Naive B cell (primary cell): ENCODE measurements around the gene CHERP. TPM values are rescaled to one million over a fixed set of nuclear protein-coding genes. Genes with fewer than 3 reads are reported as not detected.
"Not testable (repeated sequence)": the region's sequence is repeated elsewhere in the genome, so short reads cannot be mapped to it uniquely, and the experiment has no call there.

Experiments used
- ATAC-seq, 2 donors: fragments of 150-1000 bp; cut with Tn5 transposase; 2 replicates each; pipeline ENCODE4 v1.10.0; 2021; ENCODE audit warnings: low read depth in 2 of 2, mild to moderate bottlenecking in 2 of 2, moderate library complexity in 2 of 2
- DNase-seq: peaks from one replicate; pipeline ENCODE4 v3.0.0; 2022
- H3K27ac Mint-ChIP-seq, 6 donors: one replicate each; pipeline ENCODE4 v1.8.0; 2020 to 2022; ENCODE audit warnings: mild to moderate bottlenecking in 6 of 6, mixed read lengths in 6 of 6, moderate library complexity in 5 of 6, inconsistent platforms in 2 of 6
- H3K27me3 Mint-ChIP-seq, 3 donors: one replicate each; pipeline ENCODE4 v1.8.0; 2021 to 2022; ENCODE audit warnings: mixed read lengths in 3 of 3, mild to moderate bottlenecking in 1 of 3
- H3K36me3 Mint-ChIP-seq, 2 donors: one replicate each; pipeline ENCODE4 v1.8.0; 2020 to 2022; ENCODE audit warnings: mixed read lengths in 2 of 2, inconsistent platforms in 1 of 2, mild to moderate bottlenecking in 1 of 2
- H3K4me1 Mint-ChIP-seq, 3 donors: one replicate each; pipeline ENCODE4 v1.8.0; 2020 to 2022; ENCODE audit warnings: mixed read lengths in 3 of 3, inconsistent platforms in 1 of 3, mild to moderate bottlenecking in 1 of 3, moderate library complexity in 1 of 3
- H3K4me3 Mint-ChIP-seq, 8 donors: one replicate each; pipeline ENCODE4 v1.8.0; 2020 to 2022; ENCODE audit warnings: mild to moderate bottlenecking in 8 of 8, mixed read lengths in 8 of 8, moderate library complexity in 8 of 8, inconsistent platforms in 2 of 8
- H3K9me3 Mint-ChIP-seq, 7 donors: one replicate each; pipeline ENCODE4 v1.8.0; 2020 to 2022; ENCODE audit warnings: mixed read lengths in 7 of 7, mild to moderate bottlenecking in 5 of 7, inconsistent platforms in 2 of 7, moderate library complexity in 1 of 7
- polyA plus RNA-seq, 6 donors: library from polyadenylated mRNA; unstranded; fragments of 300-500 nt; fragmentation: Illumina TruSeq; gene quantifications; one replicate each; pipeline ENCODE4 v1.2.3, GENCODE V29; 2021; ENCODE audit warnings: low read depth in 6 of 6

The CHERP gene
- polyA plus RNA-seq, 6 donors from 2014 or later: 3.2 to 19.5 (median 9.4) TPM

- H3K36me3 Mint-ChIP-seq: peaks cover 0 to 8% of the 10 kb centered on the region in 2 donors
- peak; percentile 92 for DNase-seq
- peak; percentile 92 to 94 for ATAC-seq
- H3K27ac Mint-ChIP-seq: peak within 1 kb of the TSS; percentile 99 to 100 (median 99)
- peaks cover 30 to 57% (median 51%) of the 10 kb centered on the region in 3 donors for H3K4me1 Mint-ChIP-seq
- H3K27me3 Mint-ChIP-seq: no peaks in the 10 kb centered on the region
- H3K4me3 Mint-ChIP-seq: peak within 1 kb of the TSS; percentile 98 to 100 (median 99)
- H3K9me3 Mint-ChIP-seq: no peaks in the 10 kb centered on the region
Measured at GRCh38 chr19:16572332-16573211, 30.3 kb upstream of the CHERP start, which contains the start of gene SLC35E1. TSS of gene SLC35E1 (minus strand) at chr19:16572415. CDS start at chr19:16572364, 51 bp downstream.

DNA sequence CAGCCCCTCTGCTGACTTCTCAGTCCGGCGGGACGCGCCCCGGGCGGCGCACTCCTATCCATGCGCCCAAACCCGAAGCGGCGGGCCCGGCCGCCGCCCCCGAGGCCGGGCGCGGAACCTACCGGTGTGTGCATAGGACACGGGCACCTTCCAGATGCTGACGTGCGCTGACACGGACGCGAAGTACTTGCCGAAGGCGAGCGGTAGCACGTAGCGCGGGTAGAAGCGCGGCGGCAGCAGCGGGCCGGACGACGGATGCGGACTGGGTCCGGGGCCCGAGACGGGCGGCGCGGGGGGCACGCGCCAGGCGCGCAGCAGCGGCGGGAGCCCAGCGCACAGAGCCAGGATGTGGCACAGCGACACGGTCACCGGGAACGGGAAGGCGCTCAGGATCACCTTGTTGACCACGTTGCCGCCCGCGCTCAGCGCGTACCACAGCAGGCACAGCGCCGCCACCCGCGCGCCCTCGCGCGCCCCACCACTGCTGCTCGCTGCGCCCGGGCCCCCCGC is 29.6 kb upstream of the CHERP start:
- peaks cover 0 to 8% of the 10 kb centered on the region in 2 donors for H3K36me3 Mint-ChIP-seq
- peaks cover 30 to 56% (median 51%) of the 10 kb centered on the region in 3 donors for H3K4me1 Mint-ChIP-seq
- no peak for DNase-seq
- H3K27me3 Mint-ChIP-seq: no peaks in the 10 kb centered on the region
- peak overlapping the region in 4 of 6 donors; percentile 47 to 99 (median 82) for H3K27ac Mint-ChIP-seq
- H3K9me3 Mint-ChIP-seq: no peaks in the 10 kb centered on the region
- peak; percentile 52 to 54 for ATAC-seq
- peak overlapping the region; percentile 70 to 100 (median 86) for H3K4me3 Mint-ChIP-seq

- peak overlapping the region in 5 of 6 donors; percentile 27 to 91 (median 69) for H3K27ac Mint-ChIP-seq
- H3K36me3 Mint-ChIP-seq: peaks cover 6 to 14% of the 10 kb centered on the region in 2 donors
- peaks cover 0 to 2% (median 0%) of the 10 kb centered on the region in 7 donors for H3K9me3 Mint-ChIP-seq
- H3K4me1 Mint-ChIP-seq: peaks cover 36 to 58% (median 53%) of the 10 kb centered on the region in 3 donors
- DNase-seq (no peak), ATAC-seq (no peak)
- peak overlapping the region; percentile 70 to 100 (median 86) for H3K4me3 Mint-ChIP-seq
- no peaks in the 10 kb centered on the region for H3K27me3 Mint-ChIP-seq
Measured at GRCh38 chr19:16571283-16571682, 29.0 kb upstream of the CHERP start.

DNA sequence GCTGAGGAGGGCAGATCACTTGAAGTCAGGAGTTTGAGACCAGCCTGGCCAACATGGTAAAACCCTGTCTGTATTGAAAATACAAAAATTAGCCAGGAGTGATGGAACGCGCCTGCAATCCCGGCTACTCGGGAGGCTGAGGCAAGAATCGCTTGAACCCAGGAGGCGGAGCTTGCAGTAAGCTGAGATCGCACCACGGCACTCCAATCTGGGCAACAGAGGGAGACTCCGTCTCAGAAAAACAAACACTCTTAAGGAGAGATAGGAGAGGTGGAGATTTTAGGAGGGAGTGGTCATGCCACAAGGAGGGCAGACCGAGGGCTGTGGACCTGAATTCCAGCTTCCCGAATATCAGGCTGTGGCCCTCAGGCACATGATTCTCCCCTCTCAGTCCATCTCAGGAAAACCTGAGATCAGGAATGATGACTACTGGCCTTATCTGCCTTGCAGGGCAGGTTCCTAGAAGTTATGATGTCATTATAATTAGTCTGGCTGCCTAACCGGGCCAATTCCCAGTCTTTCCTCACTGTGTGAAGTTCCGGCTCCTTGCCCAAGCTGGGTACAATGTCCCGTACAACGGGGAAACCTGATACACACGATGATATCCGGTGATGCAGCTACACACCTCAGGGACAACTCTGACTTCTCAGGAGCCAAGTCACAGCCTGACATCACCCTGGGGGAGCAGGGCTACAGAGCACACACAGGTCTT is 27.5 kb upstream of the CHERP start:
- Mint-ChIP-seq H3K4me1 (peaks cover 31 to 58% (median 42%) of the 10 kb centered on the region in 3 donors), H3K27me3 (no peaks in the 10 kb centered on the region), H3K27ac (no peak overlapping the region), H3K9me3 (peaks cover 0 to 4% (median 0%) of the 10 kb centered on the region in 7 donors), H3K4me3 (peak overlapping the region in 5 of 8 donors; percentile 48 to 100 (median 57)), H3K36me3 (peaks cover 7 to 10% of the 10 kb centered on the region in 2 donors)
- ATAC-seq (no peak), DNase-seq (no peak)

DNA sequence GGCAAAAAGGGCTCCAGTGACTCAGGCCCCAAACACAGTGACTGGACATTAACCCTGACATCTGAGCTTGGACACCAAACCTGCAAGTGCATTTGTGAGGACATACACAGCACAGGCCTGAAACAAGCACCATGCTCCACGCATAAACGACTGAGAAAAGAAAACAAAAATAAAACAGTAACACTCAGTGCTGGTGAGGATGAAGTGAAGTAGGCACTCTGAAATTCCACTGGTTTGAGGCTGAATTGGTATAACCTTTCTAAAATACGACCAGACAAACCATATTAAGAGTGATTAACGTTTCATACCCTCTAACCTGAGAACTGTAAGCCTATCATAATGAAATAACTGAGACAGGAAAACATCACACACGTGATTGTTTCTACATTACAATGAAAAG is 24.5 kb upstream of the CHERP start:
- peaks cover 0 to 4% (median 0%) of the 10 kb centered on the region in 7 donors for H3K9me3 Mint-ChIP-seq
- H3K4me3 Mint-ChIP-seq: peak overlapping the region in 3 of 8 donors; percentile 45 to 84 (median 75)
- DNase-seq (no peak), ATAC-seq (no peak)
- H3K4me1 Mint-ChIP-seq: peaks cover 12 to 34% (median 17%) of the 10 kb centered on the region in 3 donors
- H3K27me3 Mint-ChIP-seq: no peaks in the 10 kb centered on the region
- peaks cover 12 to 17% of the 10 kb centered on the region in 2 donors for H3K36me3 Mint-ChIP-seq
- peak overlapping the region in 4 of 6 donors; percentile 88 to 99 (median 96) for H3K27ac Mint-ChIP-seq

DNA sequence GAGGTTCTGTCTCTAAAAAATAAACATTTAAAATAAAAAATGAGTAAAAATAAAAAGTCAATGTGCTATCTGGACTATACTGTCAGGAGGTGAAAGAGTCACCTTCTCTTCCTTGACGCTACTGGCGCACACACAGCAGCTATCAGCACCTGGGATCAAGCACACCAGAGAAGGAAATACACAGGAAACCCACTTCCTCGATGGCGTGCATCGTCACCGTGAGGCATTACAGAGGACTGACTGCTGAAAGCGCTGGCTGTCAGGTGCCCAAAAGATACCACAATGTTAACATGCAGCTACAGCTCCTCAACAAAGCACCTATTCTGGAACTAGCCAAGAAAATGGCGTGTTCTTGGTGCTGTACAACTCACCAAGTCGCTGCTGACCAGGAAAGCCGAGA is 23.9 kb upstream of the CHERP start:
- DNase-seq: peak; percentile 56
- Mint-ChIP-seq H3K27me3 (no peaks in the 10 kb centered on the region), H3K9me3 (peaks cover 0 to 4% (median 0%) of the 10 kb centered on the region in 7 donors), H3K4me3 (peak overlapping the region in 6 of 8 donors; percentile 25 to 84 (median 54)), H3K4me1 (peaks cover 8 to 29% (median 12%) of the 10 kb centered on the region in 3 donors), H3K36me3 (peaks cover 12 to 17% of the 10 kb centered on the region in 2 donors), H3K27ac (peak overlapping the region; percentile 67 to 99 (median 92))
- ATAC-seq: peak; percentile 97 to 98

DNA sequence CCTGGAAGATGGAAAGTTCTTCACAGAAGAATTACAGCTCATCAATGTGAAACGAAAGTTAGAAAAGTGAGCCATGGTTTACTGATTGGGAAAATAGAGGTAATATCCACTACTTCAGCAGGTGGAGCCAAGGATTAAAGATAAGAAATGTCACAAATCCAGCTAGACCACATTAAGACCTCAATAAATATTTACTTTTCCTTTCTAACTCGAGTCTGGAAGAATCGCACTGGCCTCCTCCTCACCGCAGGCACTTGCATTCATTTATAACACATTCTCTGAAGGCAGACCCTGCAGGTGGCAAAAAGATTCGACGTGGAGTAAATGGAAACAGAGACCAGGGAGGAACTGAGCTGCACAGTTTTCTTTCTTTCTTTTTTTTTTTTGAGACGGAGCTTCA is 22.6 kb upstream of the CHERP start:
- Mint-ChIP-seq H3K4me1 (peaks cover 8 to 18% (median 10%) of the 10 kb centered on the region in 3 donors), H3K9me3 (peaks cover 0 to 4% (median 0%) of the 10 kb centered on the region in 7 donors), H3K36me3 (peaks cover 16 to 24% of the 10 kb centered on the region in 2 donors), H3K4me3 (peak overlapping the region in 1 of 8 donors; percentile 37), H3K27me3 (no peaks in the 10 kb centered on the region), H3K27ac (peak overlapping the region in 4 of 6 donors; percentile 44 to 85 (median 56))
- no peak for DNase-seq
- ATAC-seq: no peak

DNA sequence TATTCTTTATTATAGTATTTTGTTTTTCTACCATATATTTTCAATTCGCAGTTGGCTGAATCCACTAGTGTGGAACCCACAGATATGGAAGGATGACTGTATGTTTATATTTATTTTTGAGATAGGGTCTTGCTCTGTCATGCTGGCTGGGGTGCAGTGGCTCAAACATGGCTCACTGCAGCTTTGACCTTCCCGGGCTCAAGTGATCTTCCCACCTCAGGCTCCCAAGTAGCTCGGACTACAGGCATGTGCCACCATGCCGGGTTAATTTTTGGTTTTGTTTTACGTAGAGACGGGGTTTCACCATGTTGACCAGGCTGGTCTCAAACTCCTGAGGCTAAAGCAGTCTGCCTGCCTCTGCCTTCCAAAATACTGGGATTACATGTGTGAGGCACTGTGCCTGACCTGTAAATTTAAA is 20.4 kb upstream of the CHERP start:
- no peak overlapping the region for H3K4me3 Mint-ChIP-seq
- no peaks in the 10 kb centered on the region for H3K27me3 Mint-ChIP-seq
- ATAC-seq (no peak), DNase-seq (no peak)
- H3K4me1 Mint-ChIP-seq: peaks cover 6 to 14% (median 8%) of the 10 kb centered on the region in 3 donors
- H3K36me3 Mint-ChIP-seq: peaks cover 16 to 24% of the 10 kb centered on the region in 2 donors
- H3K9me3 Mint-ChIP-seq: peaks cover 0 to 4% (median 0%) of the 10 kb centered on the region in 7 donors
- no peak overlapping the region for H3K27ac Mint-ChIP-seq

DNA sequence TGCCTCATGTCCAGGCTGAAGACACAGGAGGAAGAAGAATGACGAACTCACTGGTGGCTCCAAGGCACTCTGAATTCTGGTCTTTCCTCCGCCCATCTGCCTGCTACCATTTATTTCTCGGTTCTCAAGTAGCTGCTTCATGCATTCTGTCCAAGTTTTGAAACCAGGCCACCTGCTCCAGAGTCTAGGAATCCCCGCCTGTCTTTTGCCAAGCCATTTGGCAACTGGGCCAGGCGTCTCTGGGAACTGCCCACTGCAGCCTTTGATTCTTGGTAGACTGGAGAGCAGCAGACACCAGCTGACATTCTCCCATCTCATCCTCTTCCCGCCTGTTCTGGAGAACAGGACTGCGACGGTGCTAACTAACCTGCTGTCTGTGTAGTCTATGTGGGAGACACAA is 19.1 kb upstream of the CHERP start:
- Mint-ChIP-seq H3K36me3 (peaks cover 11 to 19% of the 10 kb centered on the region in 2 donors), H3K27me3 (no peaks in the 10 kb centered on the region), H3K27ac (peak overlapping the region in 4 of 6 donors; percentile 69 to 78 (median 74)), H3K9me3 (peaks cover 0 to 3% (median 0%) of the 10 kb centered on the region in 7 donors), H3K4me3 (no peak overlapping the region), H3K4me1 (peaks cover 3 to 11% (median 4%) of the 10 kb centered on the region in 3 donors)
- ATAC-seq (no peak), DNase-seq (no peak)

DNA sequence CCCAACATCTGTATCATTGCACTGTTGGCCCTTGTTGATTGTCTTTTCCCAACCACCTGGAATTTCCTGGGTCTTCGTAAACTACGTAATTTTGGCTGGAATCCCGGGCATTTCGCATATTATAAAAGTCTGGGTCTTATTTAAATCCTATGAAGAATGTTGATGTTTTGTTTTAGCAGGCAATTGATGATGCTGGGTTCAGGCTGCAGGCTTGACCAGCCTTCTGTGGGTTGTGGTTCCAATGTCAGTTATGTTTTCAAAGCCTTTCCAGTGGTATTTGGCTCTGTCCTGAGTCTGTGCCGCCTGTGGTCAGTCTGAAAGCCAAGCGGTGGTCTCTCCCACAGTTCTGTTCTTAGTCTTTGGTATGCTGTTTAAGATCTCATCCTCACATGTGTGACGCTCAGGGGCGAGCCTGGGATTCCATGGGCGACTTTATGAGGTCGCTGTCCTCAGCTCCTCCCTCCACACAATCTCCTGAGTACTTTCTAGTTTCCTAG is 17.6 kb upstream of the CHERP start:
- Mint-ChIP-seq H3K27ac (peak overlapping the region in 1 of 6 donors; percentile 81), H3K36me3 (peaks cover 9 to 15% of the 10 kb centered on the region in 2 donors), H3K9me3 (no peaks in the 10 kb centered on the region), H3K4me3 (no peak overlapping the region), H3K27me3 (no peaks in the 10 kb centered on the region), H3K4me1 (peaks cover 0 to 7% (median under 1%) of the 10 kb centered on the region in 3 donors)
- ATAC-seq: no peak
- no peak for DNase-seq

DNA sequence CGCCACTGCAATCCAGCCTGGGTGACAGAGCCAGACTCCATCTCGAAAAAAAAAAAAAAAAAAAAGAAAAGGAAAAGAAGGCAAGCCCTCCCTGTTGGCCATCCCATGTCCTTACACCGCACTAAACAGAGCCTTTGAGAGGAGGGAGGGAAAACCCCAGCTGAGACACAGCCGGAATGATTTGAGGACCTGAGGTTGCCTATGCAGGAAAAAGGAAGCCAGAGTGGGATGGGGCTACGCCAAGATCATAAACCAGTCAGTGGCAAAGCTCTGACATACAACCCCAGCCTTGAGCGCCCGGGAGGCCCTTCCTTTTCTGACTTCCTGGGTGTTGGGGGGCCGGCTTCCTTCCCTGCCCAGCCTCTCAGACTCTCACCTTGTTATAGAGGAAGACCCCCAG is 12.5 kb upstream of the CHERP start:
- ATAC-seq (no peak), DNase-seq (no peak)
- Mint-ChIP-seq H3K36me3 (peaks cover 0 to 13% of the 10 kb centered on the region in 2 donors), H3K27me3 (no peaks in the 10 kb centered on the region), H3K27ac (peak overlapping the region in 1 of 6 donors; percentile 86), H3K4me3 (no peak overlapping the region), H3K4me1 (peaks cover 0 to 7% (median 0%) of the 10 kb centered on the region in 3 donors), H3K9me3 (no peaks in the 10 kb centered on the region)

- peaks cover 0 to 13% of the 10 kb centered on the region in 2 donors for H3K36me3 Mint-ChIP-seq
- H3K4me1 Mint-ChIP-seq, DNase-seq, ATAC-seq, H3K27me3 Mint-ChIP-seq, H3K9me3 Mint-ChIP-seq, H3K27ac Mint-ChIP-seq, H3K4me3 Mint-ChIP-seq: not testable (repeated sequence)
Measured at GRCh38 chr19:16551902-16552301, 9.7 kb upstream of the CHERP start.

GRCh38 chr19:16548956-16549355 is 6.7 kb upstream of the CHERP start:
- no peak for ATAC-seq
- no peak for DNase-seq
- no peaks in the 10 kb centered on the region for H3K27me3 Mint-ChIP-seq
- H3K27ac Mint-ChIP-seq: peak overlapping the region in 1 of 6 donors; percentile 5
- H3K36me3 Mint-ChIP-seq: peaks cover 0 to 13% of the 10 kb centered on the region in 2 donors
- no peaks in the 10 kb centered on the region for H3K9me3 Mint-ChIP-seq
- peaks cover 8 to 12% (median 11%) of the 10 kb centered on the region in 3 donors for H3K4me1 Mint-ChIP-seq
- H3K4me3 Mint-ChIP-seq: no peak overlapping the region
